HG03575 (cell line): Measurements from ENCODE around the gene TBC1D9B.
"Not testable (repeated sequence)": the region's sequence is repeated elsewhere in the genome, so short reads cannot be mapped to it uniquely, and the experiment has no call there.

Source experiments
- ATAC-seq: cut with Tn5 transposase; IDR thresholded peaks from one replicate; pipeline ENCODE4 v1.9.1; 2021; ENCODE audit not compliant: unreplicated experiment, insufficient number of reproducible peaks, low FRiP score; ENCODE audit errors: extremely low read depth

TBC1D9B gene

GRCh38 chr5:179858586-179859427 is 48.9 kb downstream of the TBC1D9B start, which contains the start of gene MRNIP:
TSS of gene MRNIP (minus strand) at chr5:179858817. CDS start at chr5:179858796, 21 bp downstream.
- peak; percentile 61 for ATAC-seq

GRCh38 chr5:179858241-179858585 is 49.5 kb downstream of the TBC1D9B start:
- peak; percentile 13 for ATAC-seq

GRCh38 chr5:179854356-179854755 is 53.3 kb downstream of the TBC1D9B start:
- no peak for ATAC-seq

- ATAC-seq, result no peak
Measured at GRCh38 chr5:179852993-179853547, 54.6 kb downstream of the TBC1D9B start.

- no peak for ATAC-seq
Measured at GRCh38 chr5:179841621-179842020, 66.1 kb downstream of the TBC1D9B start.

- ATAC-seq, result no peak
Measured at GRCh38 chr5:179840766-179841165, 66.9 kb downstream of the TBC1D9B start.

GRCh38 chr5:179840321-179840720 is 67.4 kb downstream of the TBC1D9B start:
- ATAC-seq, result no peak

GRCh38 chr5:179839328-179840256 is 68.1 kb downstream of the TBC1D9B start:
- no peak for ATAC-seq

- ATAC-seq, result no peak
Measured at GRCh38 chr5:179837076-179838011, 70.4 kb downstream of the TBC1D9B start.

GRCh38 chr5:179836225-179837019 is 71.3 kb downstream of the TBC1D9B start:
- ATAC-seq, result no peak

GRCh38 chr5:179834871-179835270 is 72.8 kb downstream of the TBC1D9B start:
- not testable (repeated sequence) for ATAC-seq

- no peak for ATAC-seq
Measured at GRCh38 chr5:179834120-179834519, 73.6 kb downstream of the TBC1D9B start.

GRCh38 chr5:179833709-179834070 is 74.0 kb downstream of the TBC1D9B start:
- ATAC-seq, result no peak

- ATAC-seq, result no peak
Measured at GRCh38 chr5:179833056-179833708, 74.5 kb downstream of the TBC1D9B start.

- no peak for ATAC-seq
Measured at GRCh38 chr5:179832039-179832745, 75.5 kb downstream of the TBC1D9B start.

GRCh38 chr5:179830818-179831468 is 76.8 kb downstream of the TBC1D9B start:
- no peak for ATAC-seq
